HG02840 (cell line): ENCODE results near the gene GNG10.
"Not testable (repeated sequence)": the region's sequence is repeated elsewhere in the genome, so short reads cannot be mapped to it uniquely, and the experiment has no call there.

Experiments
- ATAC-seq: cut with Tn5 transposase; IDR thresholded peaks from one replicate; pipeline ENCODE4 v1.9.1; 2021; ENCODE audit warnings: mild to moderate bottlenecking, moderate library complexity, moderate number of reproducible peaks; ENCODE audit not compliant: unreplicated experiment, low FRiP score

GNG10 gene

DNA sequence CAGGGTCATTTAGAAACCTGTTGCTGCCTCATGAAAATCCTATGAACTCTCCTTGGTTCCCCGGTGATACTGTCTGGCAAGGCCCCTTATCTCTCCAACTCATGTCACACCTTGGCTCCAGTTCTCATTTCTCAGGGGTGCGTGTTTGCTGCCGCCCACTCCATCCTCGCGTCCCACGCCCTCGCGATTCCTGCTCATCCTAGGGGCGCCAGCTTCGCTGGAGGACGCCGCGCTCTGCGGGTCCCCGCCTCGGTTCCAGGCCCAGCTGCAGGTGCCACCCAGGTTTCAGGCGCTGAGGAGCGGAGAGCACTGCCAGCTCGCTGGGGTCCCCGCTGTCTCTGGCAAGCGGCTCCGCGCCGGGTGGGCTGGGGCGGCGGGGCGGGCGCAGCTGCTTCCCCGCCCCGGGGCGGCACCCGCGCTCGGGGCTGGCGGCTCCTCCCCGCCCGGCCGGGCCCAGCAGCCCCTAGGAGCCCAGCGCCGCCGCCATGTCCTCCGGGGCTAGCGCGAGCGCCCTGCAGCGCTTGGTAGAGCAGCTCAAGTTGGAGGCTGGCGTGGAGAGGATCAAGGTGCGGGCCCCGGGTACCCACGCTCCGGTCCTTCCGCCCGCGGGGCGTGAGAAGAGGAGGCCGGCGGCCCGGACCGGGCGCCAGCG lies at the start of gene GNG10:
GNG10 (plus strand) TSS at position 456 of the 652 bp plus-strand sequence; CDS start at position 486, 30 bp downstream.
- peak; percentile 81 for ATAC-seq

DNA sequence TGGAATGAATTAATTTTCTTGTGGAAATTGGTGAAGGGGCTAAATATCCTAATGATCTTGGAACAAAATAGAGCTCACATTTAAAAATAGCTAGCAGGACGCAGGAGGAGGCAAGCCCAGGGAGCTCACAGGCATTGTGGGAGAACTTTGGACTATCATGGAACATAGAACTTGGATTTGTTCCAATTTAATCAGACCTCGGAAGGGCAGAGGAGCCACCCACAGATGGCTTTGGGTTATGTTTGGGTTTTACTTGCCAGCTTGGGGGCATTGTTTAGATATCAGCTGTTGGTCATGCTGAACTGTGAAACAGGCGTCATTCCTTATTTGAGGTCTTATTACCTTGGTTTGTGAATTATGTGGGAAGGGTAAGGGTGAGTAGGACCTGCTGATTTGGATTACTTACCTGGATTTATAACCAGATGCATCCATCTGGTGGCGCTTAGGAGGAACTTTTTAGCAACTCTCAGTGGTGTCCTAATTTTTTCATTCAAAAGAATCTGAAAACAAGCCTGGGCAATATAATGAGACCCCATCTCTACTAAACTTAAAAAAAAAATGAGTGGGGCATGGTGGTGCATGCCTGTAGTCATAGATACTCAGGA lies 47.9 kb upstream of the GNG10 start:
- ATAC-seq = no peak

DNA sequence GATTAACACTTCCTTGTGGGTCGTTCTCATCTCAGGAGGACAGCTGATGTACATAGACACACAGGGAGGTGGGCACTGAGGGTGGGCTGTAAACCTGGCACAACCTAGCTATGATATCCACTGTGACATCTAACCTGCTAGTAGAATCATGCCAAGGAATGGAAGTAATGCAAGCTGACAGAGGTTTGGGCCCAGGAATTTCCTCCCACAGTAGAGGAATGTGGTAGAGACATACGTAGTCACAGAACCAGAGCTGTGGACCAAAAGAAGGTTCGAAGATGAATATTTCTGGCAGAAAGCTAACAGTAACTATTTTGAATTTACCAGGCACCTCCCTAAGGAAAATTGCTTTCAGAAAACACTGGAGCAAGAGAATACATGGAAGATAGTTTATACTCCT lies 45.5 kb upstream of the GNG10 start:
- no peak for ATAC-seq

DNA sequence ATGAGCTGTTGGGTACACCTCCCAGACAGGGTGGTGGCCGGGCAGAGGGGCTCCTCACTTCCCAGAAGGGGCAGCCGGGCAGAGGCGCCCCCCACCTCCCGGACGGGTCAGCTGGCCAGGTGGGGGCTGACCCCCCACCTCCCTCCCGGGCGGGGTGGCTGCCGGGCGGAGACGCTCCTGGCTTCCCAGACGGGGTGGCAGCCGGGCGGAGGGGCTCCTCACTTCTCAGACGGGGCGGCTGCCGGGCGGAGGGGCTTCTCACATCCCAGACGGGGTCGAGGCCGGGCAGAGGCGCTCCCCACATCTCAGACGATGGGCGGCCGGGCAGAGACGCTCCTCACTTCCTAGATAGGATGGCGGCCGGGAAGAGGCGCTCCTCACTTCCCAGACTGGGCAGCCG lies 44.1 kb upstream of the GNG10 start:
- not testable (repeated sequence) for ATAC-seq

DNA sequence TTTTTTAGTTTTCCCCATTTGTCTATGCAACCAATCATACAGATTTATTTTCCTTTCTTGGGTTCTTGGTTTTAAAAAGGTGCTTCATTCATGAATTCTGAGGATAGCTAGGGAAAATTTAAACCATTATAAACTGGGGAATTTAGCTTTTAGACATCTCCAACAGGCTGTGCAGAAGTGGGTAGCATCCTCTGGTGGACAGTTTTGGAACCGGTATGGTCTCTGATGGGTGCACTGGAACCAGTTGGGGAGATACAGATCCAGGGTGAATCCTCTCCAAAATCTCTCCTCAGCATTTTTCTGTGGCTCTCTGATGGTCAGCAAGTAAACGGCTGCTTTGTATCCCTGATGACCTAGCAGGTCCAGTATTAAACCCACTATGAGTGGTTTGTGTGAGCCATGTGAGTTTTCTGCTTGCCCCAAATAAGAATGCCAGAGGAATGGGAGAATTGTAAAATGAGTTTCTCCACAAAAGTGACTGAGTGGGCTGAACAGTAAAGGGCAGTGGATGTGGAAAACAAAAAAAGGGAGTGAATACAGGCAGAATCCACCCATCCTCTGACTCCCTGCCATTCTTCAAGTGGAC lies 39.4 kb upstream of the GNG10 start:
- ATAC-seq = no peak

DNA sequence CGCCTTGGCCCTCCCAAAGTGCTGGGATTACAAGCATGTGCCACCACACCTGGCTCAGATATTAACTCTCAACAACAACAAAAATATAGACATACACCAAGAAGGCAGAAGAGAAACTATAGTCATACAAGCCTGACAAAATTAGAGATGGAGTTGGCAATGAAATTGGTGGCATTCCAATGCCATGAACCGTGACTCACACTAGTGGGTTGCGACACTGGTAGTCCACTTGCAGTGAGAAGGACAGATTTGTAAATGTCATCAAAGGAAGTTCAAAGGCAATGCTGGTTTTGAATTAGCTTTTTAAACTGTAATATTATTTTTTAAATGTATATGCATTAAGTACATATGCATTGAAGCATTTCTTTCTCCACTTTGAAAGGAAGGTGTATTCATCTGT lies 38.8 kb upstream of the GNG10 start:
- no peak for ATAC-seq

DNA sequence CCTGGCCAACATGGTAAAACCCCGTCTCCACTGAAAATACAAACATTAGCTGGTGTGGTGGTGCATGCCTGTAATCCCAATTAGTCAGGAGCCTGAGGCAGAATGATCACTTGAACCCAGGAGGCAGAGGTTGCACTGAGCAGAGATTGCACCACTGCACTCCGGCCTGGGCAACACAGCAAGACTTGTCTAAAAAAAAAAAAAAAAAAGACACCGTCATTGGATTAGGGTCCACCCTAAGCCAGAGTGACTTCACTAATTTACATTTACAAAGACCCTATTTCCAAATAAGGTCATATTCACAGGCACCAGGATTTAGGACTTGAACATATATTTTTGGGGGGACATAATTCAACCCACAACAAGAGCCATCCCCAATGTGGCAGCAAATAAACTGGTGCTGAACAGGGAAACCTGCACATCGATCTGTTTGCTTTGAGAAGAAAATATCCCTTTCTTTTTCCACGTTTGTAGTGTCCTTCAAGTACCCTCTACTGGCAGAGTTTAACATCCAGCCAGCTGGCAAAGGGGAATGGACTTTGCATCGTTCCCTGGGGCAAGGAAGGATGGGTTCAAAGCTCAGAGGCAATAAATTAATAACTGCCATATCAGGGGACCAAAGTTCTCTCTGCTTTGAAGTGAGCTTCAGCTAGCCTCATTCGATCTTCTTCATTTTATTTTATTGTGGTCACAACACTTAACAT lies 34.0 kb upstream of the GNG10 start:
- no peak for ATAC-seq

DNA sequence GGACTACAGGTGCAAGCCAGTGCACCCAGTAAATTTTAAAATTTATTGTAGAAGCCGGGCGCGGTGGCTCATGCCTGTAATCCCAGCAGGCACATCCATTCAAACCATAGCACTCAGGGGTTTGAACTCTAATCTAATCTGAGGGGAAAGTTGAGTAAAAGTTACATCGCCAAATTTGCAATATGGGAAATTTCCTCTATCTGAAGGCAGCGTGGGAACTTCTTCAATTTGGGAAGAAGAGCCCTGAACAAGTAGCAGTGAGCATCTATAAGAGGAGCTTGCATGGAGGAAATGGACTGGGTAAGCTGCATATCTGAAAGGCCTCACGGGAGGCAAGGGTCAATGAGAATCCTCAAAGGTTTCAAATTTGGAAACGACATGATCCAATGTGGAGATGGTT lies 33.0 kb upstream of the GNG10 start:
- ATAC-seq = no peak

DNA sequence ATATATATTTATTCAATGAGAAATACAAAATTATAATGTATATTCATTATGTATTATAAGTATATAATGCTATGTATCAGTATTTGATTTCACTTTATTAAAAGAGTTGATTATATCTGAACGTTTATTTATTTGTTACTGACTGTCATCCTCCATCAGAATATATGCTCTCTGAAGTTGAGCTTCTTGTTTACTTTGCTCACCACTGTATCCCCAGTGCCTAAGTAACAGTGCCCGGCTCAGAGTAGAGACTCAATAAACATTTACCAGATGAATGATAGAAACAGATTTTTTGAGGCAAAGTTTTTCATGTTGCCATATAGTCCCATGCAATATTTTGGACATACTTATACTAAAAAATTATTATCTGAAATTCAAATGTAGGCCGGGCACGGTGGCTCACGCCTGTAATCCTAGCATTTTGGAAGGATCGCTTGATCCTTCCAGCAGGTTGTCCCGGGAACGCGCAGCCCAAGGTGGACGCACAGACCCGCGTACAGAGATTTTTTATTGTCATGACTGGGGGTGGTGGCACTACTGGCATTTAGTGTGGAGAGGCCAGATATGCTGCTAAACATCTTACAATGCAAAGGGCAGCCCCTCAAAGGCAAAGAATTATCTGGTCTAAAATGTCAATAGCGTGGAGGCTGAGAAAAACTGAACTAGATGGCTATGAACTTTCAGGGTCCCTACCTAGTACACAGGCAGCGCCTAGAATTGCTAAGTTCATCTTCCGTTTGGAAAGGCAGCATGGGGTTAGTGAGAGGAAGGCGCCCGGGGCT lies 31.0 kb upstream of the GNG10 start:
- ATAC-seq = peak; percentile 23

DNA sequence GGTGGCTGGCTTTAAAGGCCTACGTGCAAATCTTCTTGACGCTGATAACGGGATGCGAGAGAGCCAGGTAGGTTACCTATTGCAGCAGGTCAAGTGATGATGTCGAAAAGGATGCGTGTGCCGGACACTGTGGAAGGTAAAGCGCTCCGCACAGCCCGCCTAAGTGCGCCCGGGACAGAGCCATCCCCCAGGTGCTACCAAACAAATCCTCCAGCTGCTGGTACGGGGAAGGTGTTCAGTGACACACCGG lies 30.5 kb upstream of the GNG10 start:
- no peak for ATAC-seq

DNA sequence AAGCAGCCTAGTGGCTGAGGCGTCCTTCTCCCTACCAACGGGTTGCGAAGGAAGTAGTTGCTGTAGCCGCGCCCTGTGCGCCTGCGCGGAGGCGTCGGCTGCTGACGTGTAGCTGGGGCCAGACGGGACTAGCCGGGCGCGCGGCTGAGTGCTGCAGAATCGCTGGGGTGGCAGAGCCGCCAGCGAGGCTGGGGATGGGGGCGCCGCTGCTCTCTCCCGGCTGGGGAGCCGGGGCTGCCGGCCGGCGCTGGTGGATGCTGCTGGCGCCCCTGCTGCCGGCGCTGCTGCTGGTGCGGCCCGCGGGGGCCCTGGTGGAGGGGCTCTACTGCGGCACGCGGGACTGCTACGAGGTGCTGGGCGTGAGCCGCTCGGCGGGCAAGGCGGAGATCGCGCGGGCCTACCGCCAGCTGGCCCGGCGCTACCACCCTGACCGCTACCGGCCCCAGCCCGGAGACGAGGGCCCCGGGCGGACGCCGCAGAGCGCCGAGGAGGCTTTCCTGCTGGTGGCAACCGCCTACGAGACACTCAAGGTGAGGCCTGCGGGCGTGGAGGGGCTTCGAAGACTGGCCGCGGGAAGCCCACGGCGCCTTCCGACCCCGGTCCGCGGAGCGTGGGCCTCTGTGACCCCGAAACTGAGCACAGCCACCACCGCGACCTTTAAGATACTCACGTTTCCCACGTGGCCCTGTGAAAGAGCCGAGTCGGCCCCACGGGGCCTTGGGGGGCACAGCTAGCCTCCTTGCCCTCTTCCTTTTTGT lies 30.0 kb upstream of the GNG10 start, which contains the start of gene DNAJC25:
DNAJC25 (plus strand) TSS at position 121 of the 758 bp plus-strand sequence; CDS start at position 195, 74 bp downstream.
- ATAC-seq = peak; percentile 99

DNA sequence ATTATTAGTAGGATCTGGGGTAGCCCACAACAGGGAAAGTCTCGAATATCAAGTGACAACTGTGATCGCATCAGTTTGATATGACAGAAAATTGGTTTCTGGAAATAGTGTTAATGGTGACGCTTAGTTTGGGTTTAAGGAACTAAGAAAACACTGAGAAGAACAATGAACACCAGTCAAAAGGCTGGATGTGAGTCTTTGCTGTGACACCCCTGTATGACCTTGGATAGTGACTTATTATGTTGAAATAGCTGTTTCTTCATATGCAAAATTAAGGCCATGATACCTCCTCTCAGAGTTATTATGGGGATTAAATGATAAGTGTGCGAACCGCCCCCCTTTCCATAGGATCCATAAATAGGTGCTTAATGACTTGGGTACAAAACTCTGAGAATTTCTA lies 29.3 kb upstream of the GNG10 start:
- no peak for ATAC-seq

DNA sequence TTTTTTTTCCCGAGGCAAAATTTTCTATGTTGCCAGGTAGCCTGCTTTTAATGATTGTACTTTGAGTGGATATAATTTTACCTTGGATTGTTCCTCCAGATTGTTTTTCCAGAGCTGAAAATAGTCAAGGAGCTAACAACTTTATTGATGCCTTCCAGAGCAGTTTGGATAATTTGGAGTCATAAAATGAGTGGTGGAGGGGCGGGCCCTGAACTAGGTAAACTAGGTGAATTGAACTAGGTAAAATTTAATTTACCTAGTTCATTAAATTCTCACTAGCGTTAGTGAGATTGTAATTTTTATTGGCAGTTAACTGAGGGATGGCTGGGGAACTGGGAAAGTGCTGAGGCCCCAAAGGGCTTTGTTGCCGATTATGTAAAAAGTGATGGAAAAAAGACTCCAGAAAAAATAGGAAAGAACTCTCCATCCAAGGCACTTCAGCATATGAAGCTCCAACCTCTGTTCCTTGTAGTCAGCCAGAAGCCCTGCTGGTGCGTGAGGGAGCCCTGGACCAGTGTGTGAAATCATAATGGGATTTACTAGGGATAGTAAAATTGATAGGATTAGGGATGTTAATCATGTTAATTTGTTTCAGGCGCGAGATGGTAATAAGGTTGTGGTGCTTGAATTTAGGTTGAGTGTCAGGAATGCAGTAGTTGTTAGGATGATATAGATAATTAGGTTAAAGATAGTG lies 28.6 kb upstream of the GNG10 start:
- no peak for ATAC-seq

DNA sequence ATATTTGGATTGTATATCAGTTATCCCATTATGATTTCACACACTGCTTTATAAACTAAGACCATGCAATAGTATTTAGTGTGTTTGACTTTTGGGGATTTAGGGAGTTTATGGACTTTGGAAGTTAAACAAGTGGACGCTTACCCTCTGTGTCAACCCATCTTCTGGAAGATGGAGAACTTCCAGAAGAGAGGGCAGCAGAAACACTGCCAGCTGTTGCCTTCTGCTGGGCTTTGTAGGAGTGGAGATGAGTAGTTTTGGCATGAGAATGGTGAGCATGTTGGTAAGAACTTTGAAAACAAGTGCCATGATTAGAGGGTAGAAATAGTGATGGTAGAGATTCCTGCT lies 28.0 kb upstream of the GNG10 start:
- no peak for ATAC-seq

DNA sequence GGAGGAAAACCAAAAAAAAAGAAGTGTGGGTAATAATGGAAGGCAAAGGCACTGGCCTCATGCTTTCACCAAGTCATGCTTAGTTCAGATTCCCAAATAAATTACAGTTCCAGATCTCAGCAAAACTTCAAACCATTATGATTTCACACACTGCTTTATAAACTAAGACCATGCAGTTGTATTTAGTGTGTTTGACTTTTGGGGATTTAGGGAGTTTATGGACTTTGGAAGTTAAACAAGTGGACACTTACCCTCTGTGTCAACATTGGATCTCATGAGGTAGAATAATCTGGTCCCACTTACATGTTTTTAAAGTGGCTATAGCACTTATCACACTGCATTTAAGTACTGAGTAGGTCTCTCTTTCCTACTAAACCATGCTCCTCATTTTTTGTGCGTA lies 26.5 kb upstream of the GNG10 start:
- ATAC-seq = no peak

DNA sequence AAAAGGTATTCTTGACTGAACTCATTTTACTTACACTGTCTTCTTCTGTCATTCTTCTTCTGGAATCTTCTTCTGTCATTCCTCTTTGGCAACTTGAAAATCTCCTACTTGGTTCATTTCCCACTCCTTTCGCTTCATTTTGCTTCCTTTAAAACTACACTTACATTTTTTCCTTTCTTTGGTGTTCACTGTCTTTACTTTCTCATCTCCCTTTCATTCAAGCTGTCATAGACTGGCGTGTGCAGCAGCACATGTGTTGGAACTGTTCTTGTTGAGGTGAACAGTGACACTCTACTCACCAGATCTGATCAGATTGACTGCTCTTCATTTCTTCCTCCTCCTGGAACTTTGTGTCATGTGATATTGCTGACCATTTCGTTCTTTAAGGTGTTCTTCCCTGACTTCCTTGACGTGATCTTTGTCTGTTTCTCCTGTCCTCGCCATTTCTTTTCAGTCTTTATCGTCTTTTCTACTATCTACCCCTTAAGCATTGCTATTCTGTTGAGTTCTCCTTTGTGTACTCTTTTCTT lies 23.9 kb upstream of the GNG10 start:
- no peak for ATAC-seq

DNA sequence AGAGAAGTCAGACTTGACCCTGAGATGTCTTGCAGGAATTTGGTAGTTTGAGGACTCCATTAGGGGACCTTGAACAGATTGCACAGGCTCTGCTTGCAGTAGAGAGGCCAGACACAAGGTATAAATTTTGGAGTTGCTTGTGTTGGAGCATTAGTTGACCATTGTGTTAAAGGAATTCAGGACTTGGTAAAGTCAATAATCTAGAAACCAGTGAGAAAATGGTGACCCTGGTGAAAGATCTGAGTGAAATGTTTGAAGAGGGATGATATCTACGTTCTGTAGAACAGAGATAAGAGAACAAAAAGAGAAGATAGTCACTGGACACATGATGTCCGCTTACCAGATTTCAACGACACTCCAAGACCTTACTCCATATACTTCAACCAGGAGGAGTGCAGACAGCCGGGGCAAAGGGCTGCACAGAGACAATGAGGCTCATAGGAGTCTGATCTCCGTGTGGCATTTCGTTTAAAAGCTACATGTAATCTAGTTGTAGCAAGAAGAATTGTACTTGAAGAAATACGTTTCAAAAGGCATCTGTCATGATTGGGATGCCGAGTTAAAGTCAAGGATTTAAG lies 17.1 kb upstream of the GNG10 start:
- ATAC-seq = no peak

DNA sequence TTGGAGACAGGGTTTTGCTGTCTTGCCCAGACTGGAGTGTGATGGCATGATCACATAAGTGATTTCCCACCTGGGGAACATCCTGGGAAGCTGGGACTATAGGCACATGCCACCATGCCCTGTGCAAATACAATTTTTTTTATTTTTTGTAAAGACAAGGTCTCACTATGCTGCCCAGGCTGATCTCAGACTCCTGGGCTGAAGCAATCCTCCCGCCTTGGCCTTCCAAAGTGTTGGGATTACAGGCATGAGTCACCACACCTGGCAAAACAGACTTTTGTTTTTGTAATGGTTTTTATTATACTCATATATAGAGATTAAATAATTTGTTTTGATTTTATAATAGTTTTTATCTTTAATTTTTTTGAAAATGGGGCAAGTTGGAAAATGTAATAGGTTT lies 15.6 kb upstream of the GNG10 start:
- no peak for ATAC-seq

DNA sequence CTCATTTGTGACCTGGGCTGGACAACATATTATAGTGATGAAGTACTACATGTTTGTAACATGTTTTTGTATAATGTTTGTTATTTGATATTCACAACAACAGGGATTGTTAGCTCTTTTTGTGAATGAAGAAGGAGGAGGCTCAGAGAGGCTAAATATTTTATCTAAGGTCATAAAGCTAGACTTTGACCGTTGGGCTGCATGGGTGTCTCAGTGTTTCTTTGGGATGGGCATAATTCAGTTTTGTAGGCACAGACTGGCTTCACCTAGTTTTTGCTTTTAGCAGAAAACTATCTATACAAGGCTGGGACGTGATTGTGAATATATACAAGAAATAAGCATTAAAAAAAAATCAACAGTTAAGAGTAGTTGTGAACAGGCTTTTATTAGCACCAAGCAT lies 15.0 kb upstream of the GNG10 start:
- no peak for ATAC-seq
